SK-N-SH treated with all-trans-retinoic acid at 6 μM for 48 hours (cell line): Measurements from ENCODE around the gene WNT3.

Source experiments
- ARNTL ChIP-seq: fragments of 450-650 bp; formaldehyde crosslinking; IDR thresholded peaks from 2 replicates; pipeline ENCODE4 v1.5.0; 2020; ENCODE audit warnings: low read depth, mild to moderate bottlenecking, moderate library complexity, borderline replicate concordance
- TCF4 ChIP-seq: fragments of 250-450 bp; sonication (Bioruptor Pico); IDR thresholded peaks from 2 replicates; pipeline ENCODE4 v1.8.0; 2021; ENCODE audit warnings: mild to moderate bottlenecking, moderate library complexity, borderline replicate concordance
- TF ChIP-seq, protein P1 (sequence below): fragments of 250-450 bp; sonication (Bioruptor Pico); IDR thresholded peaks from 2 replicates; pipeline ENCODE4 v1.5.1; 2020; ENCODE audit warnings: low read depth, mild to moderate bottlenecking, moderate library complexity
- TF ChIP-seq, protein P2 (sequence below): fragments of 250-450 bp; sonication (Bioruptor Pico); IDR thresholded peaks from 2 replicates; pipeline ENCODE4 v1.8.0; 2021; ENCODE audit warnings: low read depth, mild to moderate bottlenecking, moderate library complexity, borderline replicate concordance

GRCh38 chr17:46854948-46855347, 36.5 kb upstream of the WNT3 start:
- TF ChIP-seq, protein P1, sequence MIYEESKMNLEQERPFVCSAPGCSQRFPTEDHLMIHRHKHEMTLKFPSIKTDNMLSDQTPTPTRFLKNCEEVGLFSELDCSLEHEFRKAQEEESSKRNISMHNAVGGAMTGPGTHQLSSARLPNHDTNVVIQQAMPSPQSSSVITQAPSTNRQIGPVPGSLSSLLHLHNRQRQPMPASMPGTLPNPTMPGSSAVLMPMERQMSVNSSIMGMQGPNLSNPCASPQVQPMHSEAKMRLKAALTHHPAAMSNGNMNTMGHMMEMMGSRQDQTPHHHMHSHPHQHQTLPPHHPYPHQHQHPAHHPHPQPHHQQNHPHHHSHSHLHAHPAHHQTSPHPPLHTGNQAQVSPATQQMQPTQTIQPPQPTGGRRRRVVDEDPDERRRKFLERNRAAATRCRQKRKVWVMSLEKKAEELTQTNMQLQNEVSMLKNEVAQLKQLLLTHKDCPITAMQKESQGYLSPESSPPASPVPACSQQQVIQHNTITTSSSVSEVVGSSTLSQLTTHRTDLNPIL (CRISPR knock-in tag), result no peak
- no peak for TF ChIP-seq ARNTL (CRISPR knock-in tag)
- TF ChIP-seq, protein P2, sequence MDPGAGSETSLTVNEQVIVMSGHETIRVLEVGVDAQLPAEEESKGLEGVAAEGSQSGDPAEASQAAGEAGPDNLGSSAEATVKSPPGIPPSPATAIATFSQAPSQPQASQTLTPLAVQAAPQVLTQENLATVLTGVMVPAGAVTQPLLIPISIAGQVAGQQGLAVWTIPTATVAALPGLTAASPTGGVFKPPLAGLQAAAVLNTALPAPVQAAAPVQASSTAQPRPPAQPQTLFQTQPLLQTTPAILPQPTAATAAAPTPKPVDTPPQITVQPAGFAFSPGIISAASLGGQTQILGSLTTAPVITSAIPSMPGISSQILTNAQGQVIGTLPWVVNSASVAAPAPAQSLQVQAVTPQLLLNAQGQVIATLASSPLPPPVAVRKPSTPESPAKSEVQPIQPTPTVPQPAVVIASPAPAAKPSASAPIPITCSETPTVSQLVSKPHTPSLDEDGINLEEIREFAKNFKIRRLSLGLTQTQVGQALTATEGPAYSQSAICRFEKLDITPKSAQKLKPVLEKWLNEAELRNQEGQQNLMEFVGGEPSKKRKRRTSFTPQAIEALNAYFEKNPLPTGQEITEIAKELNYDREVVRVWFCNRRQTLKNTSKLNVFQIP (CRISPR knock-in tag), result no peak
- TF ChIP-seq TCF4, result no peak
